Measurements from ENCODE around the gene NXT1. TPM values are rescaled to one million over a fixed set of nuclear protein-coding genes. Genes with fewer than 3 reads are reported as not detected.

The NXT1 gene
- total RNA-seq, 1 donor from 2014 or later: 12.6 TPM

DNA sequence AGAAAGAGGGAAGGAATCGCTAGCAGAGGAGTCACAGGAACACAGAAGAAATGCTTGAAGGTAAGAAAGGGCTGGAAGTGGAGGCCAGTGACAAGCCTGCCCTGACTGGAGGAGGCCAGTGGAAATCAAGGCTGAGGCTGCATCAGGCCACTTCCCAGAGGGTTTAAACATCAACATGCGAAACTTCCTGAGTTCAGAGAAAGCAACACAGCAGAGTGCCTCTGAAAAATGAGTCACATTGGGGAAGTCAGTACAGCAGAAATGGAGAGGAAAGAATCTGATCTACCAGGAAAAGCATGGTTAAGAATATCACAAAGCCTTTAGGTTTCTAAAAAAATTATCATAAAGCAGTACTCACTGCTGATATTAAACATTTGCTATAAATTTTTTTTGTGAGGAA is 47.4 kb downstream of the NXT1 start:
- Mint-ChIP-seq H3K27ac (ENCODE audit: unreplicated experiment) (peak overlapping the region; percentile 59), H3K4me3 (ENCODE audit: unreplicated experiment) (peak overlapping the region; percentile 38), H3K36me3 (ENCODE audit: unreplicated experiment) (peaks cover 7% of the 10 kb centered on the region), H3K27me3 (ENCODE audit: unreplicated experiment) (peaks cover 6% of the 10 kb centered on the region), H3K9me3 (ENCODE audit: unreplicated experiment) (peaks cover 4% of the 10 kb centered on the region), H3K4me1 (ENCODE audit: low read depth, unreplicated experiment) (peaks cover 41% of the 10 kb centered on the region)
- TF ChIP-seq CTCF (IDR thresholded peaks at IDR 0.05; ENCODE audit: partially characterized antibody, unreplicated experiment): no peak
- no peak for DNase-seq

DNA sequence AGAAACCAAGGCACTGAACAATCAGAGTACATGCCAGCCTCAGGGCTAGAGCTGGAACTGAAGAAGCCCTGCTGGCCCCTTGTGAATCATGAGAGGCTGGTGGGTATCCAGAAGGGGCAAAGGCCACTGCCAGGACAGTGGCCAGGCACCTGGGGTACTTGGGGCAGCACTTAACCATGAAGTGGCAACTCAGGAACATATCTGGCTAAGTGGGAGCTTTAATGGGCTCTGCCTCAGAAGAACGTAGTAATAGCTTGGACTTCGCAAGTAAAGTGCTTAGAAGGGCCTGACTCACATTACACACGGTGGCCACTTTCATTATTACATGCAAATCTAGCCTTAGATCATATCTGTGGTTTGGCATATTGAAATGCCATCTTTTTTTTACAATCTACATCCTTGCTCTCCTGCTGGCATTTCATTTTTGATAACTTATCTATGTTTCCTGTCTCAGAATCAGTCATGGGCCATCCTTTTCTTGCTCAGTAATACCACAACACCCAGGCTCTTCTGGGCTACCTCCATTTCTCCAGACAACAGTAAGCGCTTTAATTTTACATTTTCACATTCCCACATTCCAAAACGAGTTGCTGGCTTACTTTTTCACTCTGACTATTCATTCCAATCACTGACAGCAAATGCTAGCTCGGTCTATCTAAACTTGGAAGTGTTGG is 49.1 kb downstream of the NXT1 start:
- no peaks in the 10 kb centered on the region for H3K27me3 Mint-ChIP-seq (ENCODE audit: unreplicated experiment)
- TF ChIP-seq CTCF (IDR thresholded peaks at IDR 0.05; ENCODE audit: partially characterized antibody, unreplicated experiment): peak; percentile 43
- DNase-seq: no peak
- H3K9me3 Mint-ChIP-seq (ENCODE audit: unreplicated experiment): peaks cover 2% of the 10 kb centered on the region
- no peak overlapping the region for H3K4me3 Mint-ChIP-seq (ENCODE audit: unreplicated experiment)
- H3K4me1 Mint-ChIP-seq (ENCODE audit: low read depth, unreplicated experiment): peaks cover 45% of the 10 kb centered on the region
- H3K27ac Mint-ChIP-seq (ENCODE audit: unreplicated experiment): no peak overlapping the region
- H3K36me3 Mint-ChIP-seq (ENCODE audit: unreplicated experiment): no peaks in the 10 kb centered on the region

DNA sequence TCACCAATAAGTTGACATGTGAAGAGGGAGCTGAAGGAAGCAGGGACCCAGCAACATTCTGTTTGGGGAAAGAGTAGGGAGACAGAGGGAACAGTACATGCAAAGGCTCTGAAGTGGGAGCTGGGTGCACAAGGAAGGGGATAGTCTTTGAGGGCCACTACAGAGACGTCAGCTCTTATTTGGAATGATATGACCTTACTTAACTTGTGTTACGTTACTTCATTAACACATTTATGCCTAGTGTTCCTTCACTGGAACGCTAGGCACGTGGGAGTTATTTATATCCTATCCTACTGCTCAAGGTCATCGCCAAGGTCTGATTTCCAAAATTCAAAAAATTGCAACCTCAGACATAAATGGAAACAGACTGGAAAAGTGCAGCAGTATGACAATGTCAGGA is 50.5 kb downstream of the NXT1 start:
- Mint-ChIP-seq H3K9me3 (ENCODE audit: unreplicated experiment) (peaks cover 2% of the 10 kb centered on the region), H3K27ac (ENCODE audit: unreplicated experiment) (peak overlapping the region; percentile 52), H3K27me3 (ENCODE audit: unreplicated experiment) (no peaks in the 10 kb centered on the region), H3K36me3 (ENCODE audit: unreplicated experiment) (no peaks in the 10 kb centered on the region), H3K4me3 (ENCODE audit: unreplicated experiment) (no peak overlapping the region), H3K4me1 (ENCODE audit: low read depth, unreplicated experiment) (peaks cover 47% of the 10 kb centered on the region)
- no peak for TF ChIP-seq CTCF (IDR thresholded peaks at IDR 0.05; ENCODE audit: partially characterized antibody, unreplicated experiment)
- DNase-seq: no peak

DNA sequence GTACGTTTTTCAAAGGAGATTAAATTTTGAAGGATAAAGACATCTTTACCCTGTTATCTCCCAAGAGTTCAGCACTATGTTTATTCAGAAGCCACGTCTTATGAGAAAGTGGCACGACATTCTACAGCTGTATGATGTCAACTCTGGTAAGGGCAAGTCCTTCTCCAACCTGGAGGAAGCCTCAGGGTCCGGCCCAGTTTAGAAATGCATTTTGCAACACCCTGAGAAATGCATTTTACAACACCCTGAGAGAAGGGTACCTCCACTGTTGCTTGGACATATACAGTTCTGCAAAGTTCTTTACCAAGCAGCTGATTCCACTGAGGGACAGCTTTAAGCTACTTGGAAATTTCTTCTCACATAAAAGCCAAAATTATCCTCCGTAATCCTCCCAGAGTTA is 53.2 kb downstream of the NXT1 start:
- no peak for TF ChIP-seq CTCF (IDR thresholded peaks at IDR 0.05; ENCODE audit: partially characterized antibody, unreplicated experiment)
- no peaks in the 10 kb centered on the region for H3K36me3 Mint-ChIP-seq (ENCODE audit: unreplicated experiment)
- no peak for DNase-seq
- no peaks in the 10 kb centered on the region for H3K27me3 Mint-ChIP-seq (ENCODE audit: unreplicated experiment)
- H3K9me3 Mint-ChIP-seq (ENCODE audit: unreplicated experiment): peaks cover 2% of the 10 kb centered on the region
- peak overlapping the region; percentile 88 for H3K27ac Mint-ChIP-seq (ENCODE audit: unreplicated experiment)
- peaks cover 53% of the 10 kb centered on the region for H3K4me1 Mint-ChIP-seq (ENCODE audit: low read depth, unreplicated experiment)
- H3K4me3 Mint-ChIP-seq (ENCODE audit: unreplicated experiment): no peak overlapping the region

- Mint-ChIP-seq H3K4me3 (ENCODE audit: unreplicated experiment) (no peak overlapping the region), H3K4me1 (ENCODE audit: low read depth, unreplicated experiment) (peaks cover 49% of the 10 kb centered on the region), H3K27ac (ENCODE audit: unreplicated experiment) (no peak overlapping the region), H3K27me3 (ENCODE audit: unreplicated experiment) (no peaks in the 10 kb centered on the region), H3K36me3 (ENCODE audit: unreplicated experiment) (no peaks in the 10 kb centered on the region), H3K9me3 (ENCODE audit: unreplicated experiment) (peaks cover 2% of the 10 kb centered on the region)
- no peak for TF ChIP-seq CTCF (IDR thresholded peaks at IDR 0.05; ENCODE audit: partially characterized antibody, unreplicated experiment)
- no peak for DNase-seq
Observed at GRCh38 chr20:23404196-23404595, 53.6 kb downstream of the NXT1 start.
